ENCODE results near the gene BRCA2.
A peak's percentile ranks its signal among the peaks of the same experiment; 100 is the strongest.

The BRCA2 gene

DNA sequence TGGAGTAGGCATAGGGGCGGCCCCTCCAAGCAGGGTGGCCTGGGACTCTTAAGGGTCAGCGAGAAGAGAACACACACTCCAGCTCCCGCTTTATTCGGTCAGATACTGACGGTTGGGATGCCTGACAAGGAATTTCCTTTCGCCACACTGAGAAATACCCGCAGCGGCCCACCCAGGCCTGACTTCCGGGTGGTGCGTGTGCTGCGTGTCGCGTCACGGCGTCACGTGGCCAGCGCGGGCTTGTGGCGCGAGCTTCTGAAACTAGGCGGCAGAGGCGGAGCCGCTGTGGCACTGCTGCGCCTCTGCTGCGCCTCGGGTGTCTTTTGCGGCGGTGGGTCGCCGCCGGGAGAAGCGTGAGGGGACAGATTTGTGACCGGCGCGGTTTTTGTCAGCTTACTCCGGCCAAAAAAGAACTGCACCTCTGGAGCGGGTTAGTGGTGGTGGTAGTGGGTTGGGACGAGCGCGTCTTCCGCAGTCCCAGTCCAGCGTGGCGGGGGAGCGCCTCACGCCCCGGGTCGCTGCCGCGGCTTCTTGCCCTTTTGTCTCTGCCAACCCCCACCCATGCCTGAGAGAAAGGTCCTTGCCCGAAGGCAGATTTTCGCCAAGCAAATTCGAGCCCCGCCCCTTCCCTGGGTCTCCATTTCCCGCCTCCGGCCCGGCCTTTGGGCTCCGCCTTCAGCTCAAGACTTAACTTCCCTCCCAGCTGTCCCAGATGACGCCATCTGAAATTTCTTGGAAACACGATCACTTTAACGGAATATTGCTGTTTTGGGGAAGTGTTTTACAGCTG lies at the start of gene BRCA2, which contains the start of gene ZAR1L:
TSS of gene BRCA2 (plus strand) at position 271 of the 790 bp plus-strand sequence. CDS start 953 bp downstream, outside the sequence.
TSS of gene ZAR1L (minus strand) at position 126 of the 790 bp plus-strand sequence. CDS start 3,438 bp downstream, outside the sequence.
- DNase-seq: peak; percentile 90

DNA sequence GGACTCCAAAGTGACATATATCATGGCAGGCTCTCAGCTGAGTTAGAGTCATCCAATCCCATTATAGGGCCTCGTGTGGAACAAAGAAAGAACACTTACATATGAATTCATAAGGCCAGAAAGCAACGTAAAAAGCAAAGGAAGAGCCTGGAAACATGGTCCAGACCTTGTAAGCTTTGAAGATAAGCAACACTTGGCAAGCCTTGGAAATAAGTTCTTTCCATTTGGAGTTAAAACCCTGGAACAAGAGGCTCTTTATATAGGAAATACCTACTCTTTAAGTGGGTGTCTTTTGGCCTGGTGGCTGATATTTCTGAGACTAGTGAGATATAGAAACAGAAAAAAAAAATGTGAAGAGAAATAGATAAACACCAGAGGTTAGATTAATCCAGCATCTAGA lies 49.6 kb upstream of the BRCA2 start:
- DNase-seq: no peak

- DNase-seq: no peak
These were observed 49.2 kb upstream of the BRCA2 start for GRCh38 chr13:32266130-32266529.

GRCh38 chr13:32267836-32268439 lies 47.4 kb upstream of the BRCA2 start:
- DNase-seq: peak; percentile 50

- no peak for DNase-seq
These were observed 43.2 kb upstream of the BRCA2 start for GRCh38 chr13:32272021-32272683.

GRCh38 chr13:32277839-32278238 lies 37.5 kb upstream of the BRCA2 start:
- DNase-seq: no peak

DNA sequence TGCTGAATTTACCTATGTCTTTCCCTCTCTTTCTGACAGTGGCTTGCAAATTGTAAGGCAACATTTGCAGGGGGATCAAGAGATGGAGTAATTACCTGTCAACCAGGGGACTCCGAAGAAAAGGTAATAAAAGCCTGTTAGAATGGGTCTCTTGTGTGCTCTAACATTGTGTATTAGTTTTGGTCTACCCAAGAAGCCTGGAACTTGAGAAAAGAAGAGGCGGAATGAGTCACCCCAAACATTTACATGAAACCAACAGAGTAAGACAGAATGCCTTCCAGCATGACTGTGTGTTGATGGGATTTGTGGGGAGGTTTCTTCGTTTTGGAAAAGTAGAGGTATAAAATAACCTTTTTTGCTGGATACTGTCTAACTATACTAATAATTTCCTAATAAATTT lies 36.9 kb upstream of the BRCA2 start:
- DNase-seq: no peak

DNA sequence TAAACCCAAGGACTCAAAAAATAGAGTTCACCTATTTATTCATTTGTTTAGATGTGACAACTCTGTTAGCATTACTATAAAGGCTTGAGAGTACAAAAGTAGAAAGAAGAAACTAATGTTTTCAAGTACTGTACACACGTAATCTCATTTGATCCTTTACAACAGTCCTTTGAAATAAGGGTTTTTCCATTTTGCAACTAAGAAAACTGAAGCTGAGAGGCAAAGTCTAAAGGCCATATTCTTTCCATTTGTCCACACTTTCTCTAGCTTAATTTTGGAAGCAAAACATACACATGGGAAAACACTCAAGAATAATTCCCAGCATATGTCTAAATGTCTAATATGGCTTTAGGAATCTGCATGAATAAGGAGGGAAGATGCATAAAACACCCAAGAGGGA lies 34.2 kb upstream of the BRCA2 start:
- DNase-seq: no peak

- no peak for DNase-seq
These were observed 33.1 kb upstream of the BRCA2 start for GRCh38 chr13:32282096-32282711.

DNA sequence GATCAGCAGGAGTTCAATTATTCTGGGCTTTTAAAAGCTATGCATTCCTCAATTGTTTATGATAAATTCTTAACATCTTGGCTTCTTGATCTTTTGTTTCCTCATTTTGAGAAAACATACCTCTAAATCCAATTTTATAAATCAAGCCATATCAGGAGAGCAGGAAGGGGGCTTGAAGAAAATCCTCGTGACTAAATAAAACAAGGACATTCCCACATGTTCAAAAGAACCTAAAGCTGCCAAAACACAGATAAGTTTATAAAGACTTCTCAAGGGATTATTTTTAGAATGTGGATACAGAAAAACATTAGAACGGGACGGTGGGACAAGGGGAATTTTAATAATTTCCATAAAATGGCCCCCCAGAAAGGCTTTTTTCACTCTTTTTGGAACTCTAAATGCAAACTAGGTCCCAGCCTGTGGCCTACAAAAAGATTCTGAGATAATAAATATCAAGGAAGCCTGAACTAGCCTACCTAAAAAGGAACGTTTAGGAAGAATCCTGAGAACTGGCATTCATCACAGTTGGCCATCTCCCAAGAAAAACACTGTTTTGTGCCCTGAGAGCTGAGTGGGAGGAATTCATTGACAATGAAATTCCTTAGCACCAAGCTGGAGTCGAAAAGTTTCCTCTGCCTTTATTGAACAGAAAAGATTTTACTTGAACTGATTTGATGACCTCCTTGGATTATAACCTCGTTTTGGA lies 30.2 kb upstream of the BRCA2 start:
- DNase-seq: no peak

DNA sequence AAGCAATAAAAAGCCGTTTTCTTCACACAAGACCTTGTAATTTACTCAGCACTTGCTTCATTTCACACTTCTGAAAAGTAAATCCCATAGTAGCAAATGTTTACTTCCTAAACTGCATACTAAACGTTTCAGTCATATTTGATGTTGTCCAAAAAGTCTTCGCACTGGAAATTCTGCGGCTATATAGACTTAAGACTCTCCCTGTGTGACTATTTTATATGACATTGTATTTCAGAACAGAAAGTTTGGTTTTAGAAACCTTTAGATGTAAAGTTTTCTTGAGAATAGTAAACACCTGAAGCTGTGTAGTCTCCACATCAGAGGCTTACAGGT lies 29.7 kb upstream of the BRCA2 start:
- no peak for DNase-seq

- no peak for DNase-seq
These were observed 18.1 kb upstream of the BRCA2 start for GRCh38 chr13:32297206-32297605.

DNA sequence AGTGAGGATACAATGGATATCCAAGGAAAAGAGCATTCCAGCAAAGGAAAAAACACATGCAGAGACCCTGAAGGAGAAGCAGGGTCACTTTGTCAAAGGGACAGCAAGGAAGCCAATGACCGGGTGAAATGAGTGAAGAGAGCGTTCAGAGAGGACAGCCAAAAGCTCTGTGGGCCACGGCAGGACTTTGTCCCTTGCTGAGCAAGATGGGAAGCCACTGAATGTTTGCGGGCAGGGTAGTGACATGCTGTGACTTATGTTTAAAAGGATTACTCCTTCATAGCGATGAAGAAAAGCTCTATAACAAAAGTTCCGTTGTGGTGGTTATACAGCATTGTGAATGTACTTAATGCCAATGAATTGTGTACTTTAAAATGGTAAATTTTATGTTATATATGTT lies 16.6 kb upstream of the BRCA2 start:
- DNase-seq: no peak

DNA sequence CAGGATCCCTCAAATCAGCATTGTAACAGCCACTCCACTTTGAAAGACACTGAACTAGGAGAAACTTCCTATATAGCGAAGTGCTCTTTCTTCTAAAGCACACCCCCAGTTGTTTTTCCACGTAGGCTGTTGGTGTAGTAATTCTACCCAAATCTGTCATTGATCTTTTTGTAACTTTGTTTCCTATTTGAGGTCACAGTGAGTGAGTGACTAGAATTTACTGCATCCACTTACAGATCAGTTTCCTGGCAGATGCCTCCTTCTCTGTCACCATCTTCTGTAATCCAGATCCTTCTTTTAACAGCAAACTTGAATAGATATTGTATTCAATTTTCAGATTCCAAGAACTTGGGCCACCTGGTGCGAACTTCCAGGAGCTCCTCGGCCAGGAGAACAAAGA lies 15.4 kb upstream of the BRCA2 start:
- no peak for DNase-seq

- DNase-seq: no peak
These were observed 14.9 kb upstream of the BRCA2 start for GRCh38 chr13:32300406-32300805.

DNA sequence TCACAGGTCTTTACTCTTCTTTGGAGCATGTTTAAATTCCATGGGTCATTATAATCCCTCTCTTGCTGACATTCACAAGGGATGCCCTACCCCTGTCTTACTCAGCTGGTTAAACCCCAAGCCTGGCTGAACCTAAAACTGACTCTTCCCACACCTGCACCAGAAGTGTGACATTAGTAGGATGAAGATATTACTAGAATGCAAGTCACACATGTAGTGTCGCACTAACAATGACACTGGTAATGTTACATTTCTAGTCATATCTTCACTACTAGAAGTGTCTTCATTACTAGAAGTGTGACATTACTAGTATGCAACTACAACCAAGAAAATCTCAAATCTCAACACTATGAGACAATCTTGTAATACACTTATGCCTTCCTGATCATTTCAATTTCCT lies 14.4 kb upstream of the BRCA2 start:
- DNase-seq: no peak

DNA sequence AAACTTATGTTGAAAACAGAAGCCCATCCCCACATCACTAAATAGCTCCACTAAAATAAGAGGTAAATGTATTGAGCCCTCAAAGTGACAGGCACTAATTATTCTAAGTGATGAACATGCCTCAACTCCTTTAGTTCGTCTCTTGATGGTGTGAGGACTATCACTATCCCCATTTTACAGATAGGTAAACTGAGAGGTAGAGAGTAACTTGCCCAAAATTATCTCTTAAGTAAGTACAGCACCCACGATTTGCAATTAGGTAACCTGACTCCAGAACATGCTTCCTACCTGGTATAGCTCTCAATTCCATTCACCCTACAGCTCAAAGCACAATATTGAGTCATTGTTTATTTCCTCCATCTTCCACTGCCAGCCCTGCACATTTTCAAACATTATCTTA lies 12.8 kb upstream of the BRCA2 start:
- DNase-seq: no peak

- DNase-seq: no peak
These were observed 9.7 kb upstream of the BRCA2 start for GRCh38 chr13:32305646-32306045.

- no peak for DNase-seq
These were observed 5.8 kb upstream of the BRCA2 start for GRCh38 chr13:32309312-32310133.

GRCh38 chr13:32310134-32310706 lies 5.1 kb upstream of the BRCA2 start:
- no peak for DNase-seq

GRCh38 chr13:32311188-32311897 lies 4.0 kb upstream of the BRCA2 start:
- no peak for DNase-seq

Measured in activated naive CD4-positive, alpha-beta T cell treated with Interleukin-2 at 50 U/mL for 16 hours (primary cell).